Measurements from ENCODE around the gene MAP7.

- TF ChIP-seq CTCF (conservative IDR thresholded peaks at IDR 0.05) (no peak), ZFX (IDR thresholded peaks at IDR 0.05) (no peak)
These were observed 246.7 kb downstream of the MAP7 start for GRCh38 chr6:136303516-136303915.
